LoVo (cell line): ENCODE results near the gene CDKAL1.
"Not testable (repeated sequence)": the region's sequence is repeated elsewhere in the genome, so short reads cannot be mapped to it uniquely, and the experiment has no call there.

Experiments used
- DNase-seq: peaks from one replicate; pipeline ENCODE4 v3.0.0-alpha.2; 2016; ENCODE audit warnings: low spot score

CDKAL1 gene

GRCh38 chr6:21180155-21180554, 645.9 kb downstream of the CDKAL1 start:
- DNase-seq: no peak

- DNase-seq: no peak
Observed at GRCh38 chr6:21180800-21181337, 646.6 kb downstream of the CDKAL1 start.

GRCh38 chr6:21181866-21182265, 647.6 kb downstream of the CDKAL1 start:
- DNase-seq: no peak

- DNase-seq: no peak
Observed at GRCh38 chr6:21182589-21182988, 648.3 kb downstream of the CDKAL1 start.

- no peak for DNase-seq
Observed at GRCh38 chr6:21185861-21186478, 651.7 kb downstream of the CDKAL1 start.

GRCh38 chr6:21186479-21187055, 652.3 kb downstream of the CDKAL1 start:
- DNase-seq: no peak

- no peak for DNase-seq
Observed at GRCh38 chr6:21187485-21187884, 653.2 kb downstream of the CDKAL1 start.

GRCh38 chr6:21188505-21189223, 654.4 kb downstream of the CDKAL1 start:
- no peak for DNase-seq

GRCh38 chr6:21189759-21190158, 655.5 kb downstream of the CDKAL1 start:
- DNase-seq: no peak

- no peak for DNase-seq
Observed at GRCh38 chr6:21190701-21191100, 656.4 kb downstream of the CDKAL1 start.

GRCh38 chr6:21193790-21194475, 659.7 kb downstream of the CDKAL1 start:
- no peak for DNase-seq

- DNase-seq: not testable (repeated sequence)
Observed at GRCh38 chr6:21195301-21195700, 661.0 kb downstream of the CDKAL1 start.

GRCh38 chr6:21198032-21198640, 663.9 kb downstream of the CDKAL1 start:
- DNase-seq: no peak

GRCh38 chr6:21199262-21199661, 665.0 kb downstream of the CDKAL1 start:
- DNase-seq: no peak

GRCh38 chr6:21200134-21200870, 666.0 kb downstream of the CDKAL1 start:
- no peak for DNase-seq

- no peak for DNase-seq
Observed at GRCh38 chr6:21201187-21201586, 666.9 kb downstream of the CDKAL1 start.

- DNase-seq: peak; percentile 4
Observed at GRCh38 chr6:21201637-21202350, 667.5 kb downstream of the CDKAL1 start.

GRCh38 chr6:21202521-21202920, 668.3 kb downstream of the CDKAL1 start:
- DNase-seq: no peak

GRCh38 chr6:21204951-21205350, 670.7 kb downstream of the CDKAL1 start:
- no peak for DNase-seq

GRCh38 chr6:21208081-21208795, 674.0 kb downstream of the CDKAL1 start:
- DNase-seq: no peak
